Stimulated activated naive CD8-positive, alpha-beta T cell treated with anti-CD3 and anti-CD28 coated beads, Interleukin-15, Interleukin-2, amounts not matched to agents 100 ng/mL and 50 ng/mL, for 24 hours (primary cell): ENCODE results near the gene RRM1.

Source experiments
- H3K27ac Mint-ChIP-seq: one replicate; pipeline ENCODE4 v1.8.0; 2021; ENCODE audit warnings: mild to moderate bottlenecking, mixed read lengths
- H3K27me3 Mint-ChIP-seq: one replicate; pipeline ENCODE4 v1.8.0; 2021; ENCODE audit warnings: mixed read lengths
- H3K36me3 Mint-ChIP-seq: one replicate; pipeline ENCODE4 v1.8.0; 2021; ENCODE audit warnings: low read depth, mixed read lengths
- H3K4me1 Mint-ChIP-seq: one replicate; pipeline ENCODE4 v1.8.0; 2021; ENCODE audit warnings: low read depth, mixed read lengths
- H3K4me3 Mint-ChIP-seq: one replicate; pipeline ENCODE4 v1.8.0; 2021; ENCODE audit warnings: mild to moderate bottlenecking, mixed read lengths
- H3K9me3 Mint-ChIP-seq: one replicate; pipeline ENCODE4 v1.8.0; 2021; ENCODE audit warnings: mixed read lengths

The RRM1 gene

DNA sequence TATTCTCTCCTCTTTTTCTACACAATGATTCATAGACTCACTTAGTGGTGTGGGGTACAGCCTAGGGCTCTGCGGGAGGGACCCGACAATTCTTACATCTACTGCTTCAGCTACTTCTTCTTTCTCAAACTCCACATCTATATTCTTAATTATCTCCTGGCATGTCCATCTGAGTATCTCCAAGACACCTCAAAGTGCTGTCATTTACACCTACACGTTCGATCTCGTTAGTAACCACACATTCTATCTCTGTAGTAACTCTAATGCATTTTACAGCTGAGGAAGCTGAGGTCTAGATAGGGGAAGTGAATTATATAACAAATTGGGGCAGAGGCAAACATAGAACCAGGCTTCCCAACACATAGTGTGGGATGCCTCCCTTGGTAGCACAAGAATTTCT lies 27.7 kb upstream of the RRM1 start:
- H3K27ac Mint-ChIP-seq: peak overlapping the region; percentile 17
- peaks cover 56% of the 10 kb centered on the region for H3K4me1 Mint-ChIP-seq
- no peaks in the 10 kb centered on the region for H3K27me3 Mint-ChIP-seq

GRCh38 chr11:4068962-4069361 lies 25.6 kb upstream of the RRM1 start:
- H3K27ac Mint-ChIP-seq: peak overlapping the region; percentile 69

More for the DNA sequence above, 27.7 kb upstream of the RRM1 start:
- Mint-ChIP-seq H3K4me3 (no peak overlapping the region), H3K9me3 (no peaks in the 10 kb centered on the region), H3K36me3 (peaks cover 20% of the 10 kb centered on the region)

GRCh38 chr11:4071325-4071724 lies 23.3 kb upstream of the RRM1 start:
- peaks cover 47% of the 10 kb centered on the region for H3K4me1 Mint-ChIP-seq
- H3K27me3 Mint-ChIP-seq: no peaks in the 10 kb centered on the region

More at GRCh38 chr11:4068962-4069361, 25.6 kb upstream of the RRM1 start:
- H3K4me3 Mint-ChIP-seq: no peak overlapping the region
- H3K4me1 Mint-ChIP-seq: peaks cover 69% of the 10 kb centered on the region
- H3K27me3 Mint-ChIP-seq: no peaks in the 10 kb centered on the region
- no peaks in the 10 kb centered on the region for H3K9me3 Mint-ChIP-seq
- H3K36me3 Mint-ChIP-seq: peaks cover 30% of the 10 kb centered on the region

DNA sequence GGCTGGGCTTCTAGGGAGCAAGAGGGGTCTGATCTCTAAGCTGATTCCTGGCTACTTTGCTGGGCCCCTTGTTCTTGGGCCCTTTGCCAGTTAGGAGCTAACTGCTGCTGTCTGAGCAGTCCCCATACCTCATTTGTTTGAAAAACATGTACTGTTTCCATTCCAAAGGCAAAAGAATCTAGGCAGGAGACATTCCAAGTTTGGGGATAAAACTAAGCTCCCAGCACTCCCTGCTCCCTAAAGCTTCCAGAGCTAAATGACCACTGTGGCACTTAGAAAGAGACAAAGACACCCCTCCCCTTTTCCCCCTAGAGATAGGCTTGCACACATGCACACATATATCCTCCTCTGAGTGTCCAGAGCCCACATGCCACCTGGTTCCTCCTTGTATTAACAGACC lies 22.7 kb upstream of the RRM1 start:
- H3K27ac Mint-ChIP-seq: no peak overlapping the region
- H3K36me3 Mint-ChIP-seq: peaks cover 35% of the 10 kb centered on the region

More at GRCh38 chr11:4071325-4071724, 23.3 kb upstream of the RRM1 start:
- H3K36me3 Mint-ChIP-seq: peaks cover 40% of the 10 kb centered on the region
- no peak overlapping the region for H3K27ac Mint-ChIP-seq
- H3K4me3 Mint-ChIP-seq: no peak overlapping the region
- H3K9me3 Mint-ChIP-seq: no peaks in the 10 kb centered on the region

DNA sequence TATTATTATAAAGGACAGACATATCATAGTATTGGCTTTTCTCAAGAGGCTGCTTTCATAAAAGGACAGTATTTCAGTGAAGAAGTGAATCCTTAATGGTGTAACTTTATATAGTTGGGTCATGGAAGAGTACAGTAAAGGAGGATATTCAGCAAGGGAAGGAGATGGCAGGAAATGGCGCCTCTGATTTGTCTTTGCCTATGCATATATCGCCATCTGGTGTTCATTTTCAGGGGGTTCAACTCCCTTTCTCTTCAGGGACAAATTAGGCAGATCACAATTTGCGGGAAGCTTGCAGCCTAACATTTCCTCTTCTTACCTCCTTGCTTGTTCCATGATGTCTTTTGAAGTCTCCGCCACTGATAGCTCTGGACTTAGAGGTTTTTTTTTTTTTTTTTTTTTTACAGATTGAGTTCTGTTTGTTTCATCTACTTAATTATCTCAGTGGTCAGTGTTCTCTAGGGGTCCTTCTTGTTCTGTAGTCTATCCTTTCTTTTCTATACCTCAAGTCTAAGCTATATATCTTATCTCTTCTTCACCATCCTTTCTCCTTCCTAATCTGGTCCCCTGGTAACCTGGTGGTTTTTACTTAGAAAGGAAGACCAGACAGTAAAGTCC lies 21.8 kb upstream of the RRM1 start:
- Mint-ChIP-seq H3K9me3 (no peaks in the 10 kb centered on the region), H3K27me3 (no peaks in the 10 kb centered on the region), H3K4me1 (peaks cover 36% of the 10 kb centered on the region), H3K4me3 (no peak overlapping the region), H3K36me3 (peaks cover 32% of the 10 kb centered on the region), H3K27ac (no peak overlapping the region)

More for the DNA sequence above, 22.7 kb upstream of the RRM1 start:
- no peak overlapping the region for H3K4me3 Mint-ChIP-seq
- H3K4me1 Mint-ChIP-seq: peaks cover 45% of the 10 kb centered on the region
- no peaks in the 10 kb centered on the region for H3K9me3 Mint-ChIP-seq
- no peaks in the 10 kb centered on the region for H3K27me3 Mint-ChIP-seq

DNA sequence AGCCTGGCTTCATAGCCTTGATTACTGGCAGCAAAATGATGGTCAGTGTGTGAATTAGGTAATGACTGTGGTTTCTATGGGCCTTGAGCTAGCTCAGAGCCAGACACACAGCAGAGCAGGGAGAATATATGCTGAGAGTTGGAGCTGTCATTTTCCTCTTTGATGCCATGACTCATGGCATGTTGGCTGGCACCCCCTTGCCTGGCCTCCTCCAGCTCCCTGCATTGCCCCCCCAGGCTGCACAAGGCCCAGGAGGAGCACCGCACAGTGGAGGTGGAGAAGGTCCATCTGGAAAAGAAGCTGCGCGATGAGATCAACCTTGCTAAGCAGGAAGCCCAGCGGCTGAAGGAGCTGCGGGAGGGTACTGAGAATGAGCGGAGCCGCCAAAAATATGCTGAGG lies 20.3 kb upstream of the RRM1 start:
- H3K4me1 Mint-ChIP-seq: peaks cover 22% of the 10 kb centered on the region

DNA sequence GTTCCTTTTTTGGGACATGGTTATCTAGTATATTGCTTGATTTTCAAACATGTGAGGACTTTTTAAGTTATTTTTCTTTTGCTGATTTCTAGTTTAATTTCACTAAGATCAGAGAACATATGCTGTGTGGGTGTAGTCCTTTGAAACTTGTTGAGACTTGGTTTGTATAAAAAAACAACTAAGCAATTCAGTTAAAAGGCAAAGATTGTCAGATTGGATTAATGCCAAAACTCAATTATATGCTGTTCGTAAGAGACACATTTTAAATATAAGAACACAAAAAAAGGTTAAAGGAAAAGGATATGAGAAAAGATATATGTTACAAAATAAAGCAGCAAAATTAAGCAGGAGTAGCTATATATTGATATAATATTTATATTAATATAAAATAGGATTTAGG lies 17.8 kb upstream of the RRM1 start:
- Mint-ChIP-seq H3K27ac (no peak overlapping the region), H3K4me3 (no peak overlapping the region), H3K4me1 (peaks cover 17% of the 10 kb centered on the region), H3K36me3 (peaks cover 32% of the 10 kb centered on the region), H3K27me3 (no peaks in the 10 kb centered on the region), H3K9me3 (no peaks in the 10 kb centered on the region)

More for the DNA sequence above, 20.3 kb upstream of the RRM1 start:
- Mint-ChIP-seq H3K27ac (no peak overlapping the region), H3K36me3 (peaks cover 32% of the 10 kb centered on the region), H3K4me3 (no peak overlapping the region), H3K27me3 (no peaks in the 10 kb centered on the region), H3K9me3 (no peaks in the 10 kb centered on the region)

GRCh38 chr11:4083198-4083597 lies 11.4 kb upstream of the RRM1 start:
- peaks cover 34% of the 10 kb centered on the region for H3K36me3 Mint-ChIP-seq

DNA sequence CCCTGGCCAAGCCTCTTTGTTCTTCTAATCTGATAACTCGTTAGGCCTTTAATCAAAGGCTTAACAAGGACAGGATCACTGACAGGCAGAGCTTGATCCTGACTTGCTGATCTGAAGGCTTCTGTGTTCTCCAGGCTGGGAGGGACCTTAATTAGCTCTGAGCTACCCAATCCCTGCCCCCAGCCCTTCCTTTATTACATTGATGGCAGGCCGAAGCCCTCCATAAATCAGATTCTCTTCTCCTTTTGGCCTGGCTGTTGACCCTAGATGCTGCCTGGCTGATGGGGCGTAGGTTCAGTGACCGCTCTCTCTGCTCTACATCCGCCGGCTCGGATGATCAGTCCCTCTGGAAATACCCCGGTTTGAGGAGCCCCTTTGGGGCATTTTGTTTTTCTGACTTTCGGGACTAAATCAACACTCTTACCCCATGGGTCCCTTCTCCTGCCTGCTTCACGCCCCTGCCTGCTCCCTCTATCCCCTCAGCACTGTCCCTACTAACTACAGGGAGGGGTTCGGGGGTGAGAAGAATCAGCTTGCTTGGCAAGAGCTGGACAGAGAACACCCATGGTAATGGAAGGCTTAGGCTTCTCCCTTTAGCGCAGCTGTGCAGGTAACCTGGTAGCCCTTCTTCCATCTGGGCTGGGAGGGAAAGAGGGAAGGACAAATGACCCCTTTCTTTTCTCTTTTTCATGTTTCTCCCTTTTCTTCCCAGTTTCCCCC lies 10.0 kb upstream of the RRM1 start:
- H3K27me3 Mint-ChIP-seq: no peaks in the 10 kb centered on the region
- H3K36me3 Mint-ChIP-seq: peaks cover 45% of the 10 kb centered on the region

More at GRCh38 chr11:4083198-4083597, 11.4 kb upstream of the RRM1 start:
- Mint-ChIP-seq H3K9me3 (no peaks in the 10 kb centered on the region), H3K27ac (no peak overlapping the region), H3K4me3 (no peak overlapping the region), H3K4me1 (peaks cover 11% of the 10 kb centered on the region), H3K27me3 (no peaks in the 10 kb centered on the region)

DNA sequence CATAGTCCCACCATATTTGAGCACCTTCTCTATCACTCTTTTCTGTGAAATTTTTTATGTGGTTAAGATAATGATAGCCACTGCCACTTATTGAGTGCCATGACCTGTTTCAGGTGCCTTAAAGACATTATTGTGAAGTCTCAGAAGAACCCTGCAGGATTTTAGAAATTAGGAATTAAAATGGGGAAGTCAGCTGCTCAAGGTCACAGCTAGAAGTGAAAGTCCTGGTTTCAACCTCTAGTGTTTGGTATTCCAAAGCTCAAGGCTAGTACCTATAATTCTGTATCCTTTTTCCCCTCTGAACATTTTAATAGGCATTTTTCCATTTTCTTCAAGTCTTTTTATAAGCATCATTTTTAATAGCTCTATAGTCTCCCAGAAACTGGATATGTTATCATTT lies 9.0 kb upstream of the RRM1 start:
- no peaks in the 10 kb centered on the region for H3K9me3 Mint-ChIP-seq
- H3K36me3 Mint-ChIP-seq: peaks cover 49% of the 10 kb centered on the region
- H3K4me3 Mint-ChIP-seq: no peak overlapping the region
- no peak overlapping the region for H3K27ac Mint-ChIP-seq
- peaks cover 26% of the 10 kb centered on the region for H3K4me1 Mint-ChIP-seq
- H3K27me3 Mint-ChIP-seq: no peaks in the 10 kb centered on the region

More for the DNA sequence above, 10.0 kb upstream of the RRM1 start:
- H3K4me3 Mint-ChIP-seq: no peak overlapping the region
- no peaks in the 10 kb centered on the region for H3K9me3 Mint-ChIP-seq
- H3K4me1 Mint-ChIP-seq: peaks cover 16% of the 10 kb centered on the region
- H3K27ac Mint-ChIP-seq: no peak overlapping the region

DNA sequence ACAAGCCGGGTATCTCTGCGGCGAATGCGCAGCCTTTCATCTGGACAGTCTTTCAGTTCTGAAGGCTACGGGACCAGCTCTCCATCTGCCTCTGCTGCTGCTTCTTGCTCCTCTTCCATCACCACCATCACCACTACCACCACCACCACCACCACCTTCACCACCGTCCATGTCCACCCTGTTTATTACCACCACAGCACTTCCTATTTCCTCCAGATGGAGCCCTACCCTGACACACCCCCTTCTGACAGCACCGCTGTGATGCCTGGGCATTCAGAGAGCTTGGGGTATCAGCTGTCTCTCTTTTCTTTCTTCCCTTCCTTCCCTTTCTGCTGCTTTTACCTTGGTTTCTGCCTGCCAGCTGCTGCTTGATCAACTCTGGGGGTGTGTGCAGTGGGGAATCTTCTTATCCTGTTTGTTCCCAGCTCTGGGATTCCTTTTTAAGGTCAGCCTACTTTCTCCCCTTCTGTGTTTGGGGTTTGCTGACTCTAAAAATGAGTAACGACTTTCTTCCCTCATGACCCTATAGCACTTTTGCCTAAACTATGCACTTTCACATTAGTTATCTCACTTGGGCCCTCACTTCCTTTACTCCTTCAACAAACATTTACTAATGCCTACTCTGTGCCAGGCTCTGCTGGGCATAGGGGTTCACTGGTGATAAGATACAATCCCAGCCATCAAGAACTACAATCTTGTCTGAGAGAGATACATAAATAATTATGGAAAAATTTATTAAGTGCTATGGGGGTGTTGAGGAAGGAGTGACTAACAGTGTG lies 7.8 kb upstream of the RRM1 start:
- Mint-ChIP-seq H3K36me3 (peaks cover 47% of the 10 kb centered on the region), H3K4me3 (no peak overlapping the region), H3K4me1 (peaks cover 35% of the 10 kb centered on the region), H3K27ac (peak overlapping the region; percentile 13), H3K27me3 (no peaks in the 10 kb centered on the region), H3K9me3 (no peaks in the 10 kb centered on the region)

DNA sequence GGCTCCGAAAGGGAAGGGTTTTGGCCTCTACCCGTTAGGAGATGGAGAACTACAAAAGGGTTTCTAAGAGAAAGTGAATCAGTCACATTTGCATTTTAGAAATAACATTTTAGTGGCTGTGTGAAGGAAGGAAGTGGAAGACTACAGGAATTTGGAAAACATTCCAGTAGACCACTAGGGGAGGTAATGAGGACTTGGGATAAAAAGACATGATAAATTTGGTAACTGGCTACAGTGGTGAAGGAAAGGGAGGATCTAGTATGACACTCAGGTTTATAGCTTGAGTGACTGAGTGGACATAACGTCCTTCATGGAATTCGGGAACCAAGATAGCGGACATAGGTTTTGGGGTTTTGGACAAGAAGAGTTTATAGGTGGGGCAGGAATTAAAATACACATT lies 7.0 kb upstream of the RRM1 start:
- Mint-ChIP-seq H3K9me3 (no peaks in the 10 kb centered on the region), H3K27me3 (no peaks in the 10 kb centered on the region), H3K4me3 (no peak overlapping the region), H3K36me3 (peaks cover 50% of the 10 kb centered on the region), H3K27ac (peak overlapping the region; percentile 13), H3K4me1 (peaks cover 43% of the 10 kb centered on the region)

DNA sequence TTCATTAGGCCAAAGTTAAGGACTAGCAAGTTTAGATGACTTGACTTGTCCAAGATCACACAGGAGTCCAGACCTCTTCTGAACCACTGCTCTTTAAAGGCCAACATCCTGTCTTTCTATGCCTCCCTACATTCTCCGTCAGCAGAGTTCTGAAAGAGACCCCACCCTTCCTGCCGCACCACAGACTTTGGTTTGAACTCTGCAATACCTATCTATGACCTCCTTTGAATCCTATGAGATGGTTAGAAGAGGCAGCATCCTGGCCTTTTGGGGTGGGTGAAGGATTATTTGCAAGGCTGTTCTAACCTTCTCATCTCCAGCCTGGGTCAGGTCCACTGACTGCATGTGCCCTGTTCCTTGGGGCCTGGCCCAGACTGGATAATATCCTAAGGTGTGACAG lies 4.3 kb upstream of the RRM1 start:
- H3K36me3 Mint-ChIP-seq: peaks cover 41% of the 10 kb centered on the region
- peaks cover 57% of the 10 kb centered on the region for H3K4me1 Mint-ChIP-seq
- H3K4me3 Mint-ChIP-seq: no peak overlapping the region
- no peaks in the 10 kb centered on the region for H3K27me3 Mint-ChIP-seq
- H3K9me3 Mint-ChIP-seq: no peaks in the 10 kb centered on the region
- H3K27ac Mint-ChIP-seq: peak overlapping the region; percentile 31

DNA sequence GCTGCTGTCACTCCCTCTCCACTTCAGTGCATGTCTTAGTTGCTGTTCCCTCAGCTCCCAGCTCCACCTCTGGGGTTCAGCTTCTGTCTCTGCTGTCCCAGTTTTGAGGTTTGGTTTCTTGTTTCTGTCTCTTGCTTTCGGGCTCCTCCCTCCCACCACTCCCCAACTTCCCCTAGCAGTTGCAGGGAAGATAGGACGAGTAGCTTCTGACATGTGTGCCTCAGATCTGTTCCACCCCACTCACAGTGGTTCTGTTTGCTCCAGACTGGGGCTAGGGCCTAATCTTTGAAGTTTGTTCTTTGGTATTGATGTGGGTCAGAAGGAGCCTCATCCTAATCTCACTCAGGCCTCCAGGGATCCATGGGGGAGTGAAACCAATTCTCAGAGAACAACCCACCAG lies 2.6 kb upstream of the RRM1 start:
- no peaks in the 10 kb centered on the region for H3K27me3 Mint-ChIP-seq

More for the DNA sequence above, 2.6 kb upstream of the RRM1 start:
- Mint-ChIP-seq H3K27ac (peak overlapping the region; percentile 74), H3K4me3 (no peak overlapping the region), H3K9me3 (no peaks in the 10 kb centered on the region), H3K36me3 (peaks cover 53% of the 10 kb centered on the region), H3K4me1 (peaks cover 67% of the 10 kb centered on the region)
